ENCODE measurements around the gene LUZP2.

Gene LUZP2

DNA sequence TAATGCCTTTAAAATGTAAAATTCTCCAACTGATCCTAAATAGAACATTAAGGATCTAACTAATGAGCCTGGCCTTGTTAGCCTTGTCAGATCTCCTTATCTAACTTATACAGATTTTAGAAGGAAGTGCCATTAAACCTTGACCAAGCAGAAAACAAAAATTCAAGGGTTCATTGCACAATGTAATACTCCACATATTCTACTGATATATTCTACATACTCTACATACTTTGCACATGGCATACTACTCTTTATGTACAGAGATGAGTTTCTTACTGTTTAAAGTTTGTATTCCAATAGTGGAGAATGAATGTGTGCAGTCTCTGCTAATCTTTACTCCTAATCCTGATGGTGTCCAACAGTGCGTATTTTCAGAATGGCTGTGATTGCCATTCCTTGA lies 297.2 kb downstream of the LUZP2 start:
- TF ChIP-seq, protein P1, sequence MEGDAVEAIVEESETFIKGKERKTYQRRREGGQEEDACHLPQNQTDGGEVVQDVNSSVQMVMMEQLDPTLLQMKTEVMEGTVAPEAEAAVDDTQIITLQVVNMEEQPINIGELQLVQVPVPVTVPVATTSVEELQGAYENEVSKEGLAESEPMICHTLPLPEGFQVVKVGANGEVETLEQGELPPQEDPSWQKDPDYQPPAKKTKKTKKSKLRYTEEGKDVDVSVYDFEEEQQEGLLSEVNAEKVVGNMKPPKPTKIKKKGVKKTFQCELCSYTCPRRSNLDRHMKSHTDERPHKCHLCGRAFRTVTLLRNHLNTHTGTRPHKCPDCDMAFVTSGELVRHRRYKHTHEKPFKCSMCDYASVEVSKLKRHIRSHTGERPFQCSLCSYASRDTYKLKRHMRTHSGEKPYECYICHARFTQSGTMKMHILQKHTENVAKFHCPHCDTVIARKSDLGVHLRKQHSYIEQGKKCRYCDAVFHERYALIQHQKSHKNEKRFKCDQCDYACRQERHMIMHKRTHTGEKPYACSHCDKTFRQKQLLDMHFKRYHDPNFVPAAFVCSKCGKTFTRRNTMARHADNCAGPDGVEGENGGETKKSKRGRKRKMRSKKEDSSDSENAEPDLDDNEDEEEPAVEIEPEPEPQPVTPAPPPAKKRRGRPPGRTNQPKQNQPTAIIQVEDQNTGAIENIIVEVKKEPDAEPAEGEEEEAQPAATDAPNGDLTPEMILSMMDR (IDR thresholded peaks at IDR 0.05; ENCODE audit: insufficient read depth, low read depth, low read length, missing control alignments): no peak
- no peak for DNase-seq (ENCODE audit: low read depth)
- no peak overlapping the region for H3K4me3 ChIP-seq (ENCODE audit: low read length)

DNA sequence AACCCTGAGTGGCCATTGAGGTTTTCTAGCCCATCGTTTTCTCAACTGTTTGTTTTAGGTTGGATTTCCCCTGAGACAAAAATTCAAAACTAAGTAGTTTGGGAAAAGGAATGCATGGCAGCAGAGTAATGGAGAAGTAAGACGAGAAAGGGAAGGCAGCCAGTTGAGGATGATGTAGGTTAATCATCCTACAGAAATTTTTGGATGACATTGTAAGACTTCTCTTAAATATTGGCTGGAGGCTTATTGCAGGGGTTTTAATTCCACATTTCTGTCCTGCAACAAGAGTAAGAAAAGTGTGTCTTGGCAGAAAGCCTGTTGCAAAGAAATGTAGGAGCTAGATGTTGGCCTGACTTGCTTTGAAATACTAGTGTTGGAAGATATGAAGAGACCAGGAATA lies 308.8 kb downstream of the LUZP2 start:
- no peak overlapping the region for H3K4me3 ChIP-seq (ENCODE audit: low read length)
- TF ChIP-seq, protein P1 (IDR thresholded peaks at IDR 0.05; ENCODE audit: insufficient read depth, low read depth, low read length, missing control alignments): no peak
- DNase-seq (ENCODE audit: low read depth): no peak

DNA sequence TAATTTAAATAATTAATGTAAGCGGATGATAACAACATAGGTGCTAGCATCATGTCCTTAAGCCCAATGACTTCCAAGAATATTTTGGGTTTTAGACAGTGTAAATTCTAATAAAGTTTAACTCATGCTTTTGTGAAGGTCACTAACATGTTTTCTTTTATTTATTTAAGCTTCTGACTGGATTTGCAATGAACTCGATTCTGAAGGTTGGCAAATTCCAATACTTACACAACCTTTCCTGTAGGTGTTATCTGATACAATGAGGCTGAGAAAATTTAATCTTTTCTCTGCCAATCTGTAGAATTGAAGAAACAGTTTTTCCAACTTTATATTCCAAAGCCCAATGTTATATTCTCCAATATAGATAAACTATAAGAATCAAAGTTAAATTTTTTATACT lies 311.3 kb downstream of the LUZP2 start:
- no peak overlapping the region for H3K4me3 ChIP-seq (ENCODE audit: low read length)
- DNase-seq (ENCODE audit: low read depth): no peak
- TF ChIP-seq, protein P1 (IDR thresholded peaks at IDR 0.05; ENCODE audit: insufficient read depth, low read depth, low read length, missing control alignments): no peak

DNA sequence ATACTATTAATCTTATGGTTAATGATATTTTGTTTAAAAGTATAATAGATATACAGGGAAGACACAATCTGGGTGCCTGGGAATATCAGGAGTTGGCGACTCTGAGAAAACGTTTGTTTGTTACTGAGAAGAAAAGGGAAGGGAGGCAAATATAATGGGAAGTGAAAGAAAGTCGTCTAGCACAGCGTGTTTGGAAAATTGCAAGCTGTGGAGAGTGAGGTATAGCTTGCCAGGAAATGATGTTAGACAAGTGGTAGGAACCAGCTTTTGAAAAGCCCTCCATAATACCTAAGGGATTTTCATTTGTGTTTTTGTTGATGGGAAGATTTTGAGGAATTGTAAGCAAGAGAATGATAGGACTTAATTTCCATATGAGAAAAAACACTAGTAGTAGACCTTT lies 322.2 kb downstream of the LUZP2 start:
- no peak overlapping the region for H3K4me3 ChIP-seq (ENCODE audit: low read length)
- TF ChIP-seq, protein P1 (IDR thresholded peaks at IDR 0.05; ENCODE audit: insufficient read depth, low read depth, low read length, missing control alignments): no peak
- no peak for DNase-seq (ENCODE audit: low read depth)

DNA sequence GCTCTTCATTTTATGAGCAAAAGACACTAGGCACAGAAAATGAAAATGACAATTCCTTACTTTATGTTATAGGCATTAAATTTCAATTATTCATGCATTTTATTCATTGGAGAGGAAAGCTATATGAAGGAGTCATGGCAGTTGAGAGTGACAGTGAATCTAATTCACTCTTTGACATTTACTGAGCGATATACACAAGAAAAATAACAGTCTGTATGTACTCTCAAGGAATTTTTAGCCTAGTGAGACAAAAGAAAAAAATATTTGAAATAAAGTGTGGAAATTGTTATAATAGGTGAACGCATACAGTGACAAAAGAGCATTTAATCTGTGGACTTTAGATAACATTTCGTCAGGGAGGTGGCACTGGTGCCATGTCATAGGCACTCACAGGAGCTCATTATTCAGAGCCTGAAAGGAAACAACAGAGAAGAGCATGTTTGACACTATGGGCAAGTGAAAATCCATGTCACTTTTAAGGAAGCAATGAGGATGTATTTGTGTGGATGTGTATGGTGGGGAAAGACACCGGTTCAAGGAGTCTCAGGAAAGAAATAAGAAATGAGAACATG lies 323.1 kb downstream of the LUZP2 start:
- no peak overlapping the region for H3K4me3 ChIP-seq (ENCODE audit: low read length)
- TF ChIP-seq, protein P1 (IDR thresholded peaks at IDR 0.05; ENCODE audit: insufficient read depth, low read depth, low read length, missing control alignments): no peak
- no peak for DNase-seq (ENCODE audit: low read depth)

DNA sequence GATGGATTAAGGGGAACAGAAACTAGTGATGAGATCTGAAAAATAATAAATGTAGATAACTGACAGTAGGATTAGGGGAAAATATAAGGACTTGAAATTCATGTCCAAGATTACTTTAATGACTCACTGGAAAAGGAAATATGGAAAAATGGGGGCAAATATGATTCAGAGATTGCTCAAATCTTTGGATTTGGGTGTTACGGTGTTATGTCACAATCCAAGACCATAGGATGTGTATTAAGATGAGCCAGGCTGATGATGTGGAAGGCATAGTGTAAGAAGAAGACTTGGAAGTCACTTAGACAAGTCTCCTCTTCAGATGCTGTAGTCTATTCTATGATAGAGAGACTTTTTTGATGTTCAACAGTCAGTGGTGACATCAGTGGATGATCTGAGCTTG lies 323.7 kb downstream of the LUZP2 start:
- TF ChIP-seq, protein P1 (IDR thresholded peaks at IDR 0.05; ENCODE audit: insufficient read depth, low read depth, low read length, missing control alignments): no peak
- DNase-seq (ENCODE audit: low read depth): peak; percentile 15
- H3K4me3 ChIP-seq (ENCODE audit: low read length): no peak overlapping the region

DNA sequence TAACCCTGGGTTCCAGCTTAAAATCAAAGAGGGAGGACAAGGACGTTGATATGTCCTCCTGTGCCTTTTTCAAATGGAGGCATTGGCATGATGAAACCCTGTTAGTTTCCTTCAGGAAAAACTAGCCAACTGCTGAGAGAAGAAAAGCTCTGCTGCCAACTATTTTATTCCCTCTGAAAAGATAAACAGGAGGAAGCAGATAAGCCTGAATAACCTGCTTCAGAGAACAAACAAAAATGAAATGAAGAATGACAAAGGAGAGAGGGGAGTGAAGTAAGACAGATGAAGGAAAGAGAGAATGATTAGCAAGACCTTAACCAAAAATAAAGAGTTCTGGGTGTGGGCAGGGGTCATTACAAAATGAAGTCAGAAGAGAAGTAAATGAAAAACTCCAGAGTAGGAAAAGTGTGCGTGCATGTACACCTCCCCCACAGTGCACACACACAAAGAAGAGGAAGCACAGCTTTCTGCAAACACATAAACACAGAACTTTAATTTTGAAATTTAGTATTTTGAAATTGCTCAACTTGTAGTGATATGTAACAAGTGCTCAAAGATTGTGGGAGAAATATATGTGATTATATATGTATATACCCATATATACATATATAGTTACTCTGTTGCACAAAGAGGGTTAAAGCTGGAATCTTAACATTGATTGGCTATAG lies 332.2 kb downstream of the LUZP2 start:
- TF ChIP-seq, protein P1 (IDR thresholded peaks at IDR 0.05; ENCODE audit: insufficient read depth, low read depth, low read length, missing control alignments): no peak
- DNase-seq (ENCODE audit: low read depth): peak; percentile 14

More for the DNA sequence above, 332.2 kb downstream of the LUZP2 start:
- H3K4me3 ChIP-seq (ENCODE audit: low read length): no peak overlapping the region
